Endothelial cell of umbilical vein (primary cell): ENCODE results near the gene AHRR. TPM values are rescaled to one million over a fixed set of nuclear protein-coding genes. Genes with fewer than 3 reads are reported as not detected.
"Not testable (repeated sequence)": the region's sequence is repeated elsewhere in the genome, so short reads cannot be mapped to it uniquely, and the experiment has no call there.

ENCODE experiments used
- BruUV-seq: library from RNA; stranded (reverse); fragments of 400-500 nt; replicated peaks from 2 replicates; lab custom pipeline; 2021; lab: Mats Ljungman, UMichigan
- CTCF ChIA-PET: fragments of 300-600, 350-600 bp; sonication (Branson Sonifier 250); formaldehyde crosslinking; loops from one replicate; lab custom pipeline; 2021; ENCODE audit warnings: antibody characterized with exemption, inconsistent platforms; lab: Charles Lee
- POLR2A ChIA-PET: fragments of 300-600, 350-600 bp; sonication (Branson Sonifier 250); formaldehyde crosslinking; loops from one replicate; lab custom pipeline; 2021; ENCODE audit warnings: antibody characterized with exemption, inconsistent platforms; lab: Charles Lee
- DNase-seq: peaks from one replicate; pipeline ENCODE4 v3.0.0-alpha.2; 2011; ENCODE audit warnings: low read depth, low spot score
- FAIRE-seq: peaks from 2 replicates; lab custom pipeline; 2011; peaks lifted over from hg19 to GRCh38; lab: Jason Lieb, UNC
- H2AFZ ChIP-seq: 2 replicates; pipeline ENCODE4 v1.6.0; 2012; ENCODE audit warnings: low read depth, low read length, control low read depth, inconsistent platforms
- H3K27ac ChIP-seq: 2 replicates; pipeline ENCODE4 v1.5.1; 2011; ENCODE audit warnings: low read depth, mild to moderate bottlenecking, control low read depth, low read length, moderate library complexity; ENCODE audit not compliant: insufficient read depth
- H3K27me3 ChIP-seq, 2 experiments: 2 replicates each; pipeline versions ENCODE4 v1.6.0 to v1.6.1; 2011; ENCODE audit warnings: low read length in 2 of 2, mixed read lengths in 1 of 2; ENCODE audit not compliant: control insufficient read depth in 2 of 2, insufficient read depth in 2 of 2
- H3K36me3 ChIP-seq, 2 experiments: 2 replicates in 1 of 2; 3 replicates in 1 of 2; pipeline ENCODE4 v1.5.1; 2011; ENCODE audit warnings: low read length in 2 of 2, mild to moderate bottlenecking in 1 of 2, moderate library complexity in 1 of 2; ENCODE audit not compliant: control insufficient read depth in 2 of 2, insufficient read depth in 2 of 2; ENCODE audit errors: extremely low read depth in 1 of 2
- H3K4me1 ChIP-seq: 3 replicates; pipeline ENCODE4 v1.5.1; 2011; ENCODE audit warnings: mild to moderate bottlenecking, low read length; ENCODE audit not compliant: control insufficient read depth, insufficient read depth; ENCODE audit errors: extremely low read depth
- H3K4me2 ChIP-seq: 2 replicates; pipeline ENCODE4 v1.6.1; 2011; ENCODE audit warnings: low read length, control low read depth, mixed read lengths; ENCODE audit not compliant: insufficient read depth
- H3K4me3 ChIP-seq, 3 experiments: fragments of 200-600 bp in 1 of 3; sonication (generic), shearing (Covaris generic) in 1 of 3; replicated peaks in 1 of 3; 2 replicates each; pipeline ENCODE4 v1.5.1; 2011 to 2016; ENCODE audit warnings: control low read depth in 3 of 3, low read length in 3 of 3, mild to moderate bottlenecking in 2 of 3, inconsistent platforms in 1 of 3, low read depth in 1 of 3, moderate library complexity in 1 of 3; ENCODE audit not compliant: insufficient read depth in 1 of 3
- H3K79me2 ChIP-seq: 2 replicates; pipeline ENCODE4 v1.6.0; 2012; ENCODE audit warnings: low read length, inconsistent platforms; ENCODE audit not compliant: control insufficient read depth, insufficient read depth
- H3K9ac ChIP-seq: replicated peaks from 2 replicates; pipeline ENCODE3; 2011; ENCODE audit warnings: low read length, control low read depth; ENCODE audit not compliant: insufficient read depth; ENCODE audit errors: extremely low read depth
- H3K9me1 ChIP-seq: replicated peaks from 3 replicates; pipeline ENCODE4 v1.6.0; 2011; ENCODE audit warnings: mild to moderate bottlenecking, low read length; ENCODE audit not compliant: control insufficient read depth, insufficient read depth; ENCODE audit errors: extremely low read depth
- H3K9me3 ChIP-seq: replicated peaks from 2 replicates; pipeline ENCODE4 v1.5.1; 2012; ENCODE audit warnings: low read length, inconsistent platforms; ENCODE audit not compliant: control insufficient read depth, insufficient read depth
- H4K20me1 ChIP-seq: replicated peaks from 2 replicates; pipeline ENCODE3; 2011; ENCODE audit warnings: mild to moderate bottlenecking, low read length; ENCODE audit not compliant: control insufficient read depth, insufficient read depth; ENCODE audit errors: extremely low read depth
- dilution Hi-C: fragments of 300-500 bp; cut with MboI; formaldehyde crosslinking; loops from one replicate; pipeline ENCODE4 v1.15.0; 2019; ENCODE audit warnings: low sequenced_read_pairs; ENCODE audit not compliant: extremely low pct_ligation_motif_present
- intact Hi-C: fragments of 100-400 bp; cut with micrococcal nuclease; formaldehyde crosslinking; loops from one replicate; pipeline ENCODE4 v1.10.0; 2022
- polyA plus RNA-seq, 4 experiments: library from polyadenylated mRNA; depleted of rRNA in 3 of 4; stranded (reverse) in 3 of 4; unstranded in 1 of 4; fragments of >200 nt; gene quantifications; 2 replicates each; pipeline versions ENCODE4 v1.2.1 to v1.2.3, GENCODE V29; 2011 to 2012; ENCODE audit warnings: missing spikeins in 1 of 4
- total RNA-seq: library from RNA; stranded (reverse); gene quantifications from 2 replicates; pipeline ENCODE4 v1.2.3, GENCODE V29; 2021

AHRR gene
- total and polyA plus RNA-seq, 2 donors (not counting 3 experiments of a cell fraction or from before 2014, with no cell fraction given), result 3.1 to 7.3 TPM

DNA sequence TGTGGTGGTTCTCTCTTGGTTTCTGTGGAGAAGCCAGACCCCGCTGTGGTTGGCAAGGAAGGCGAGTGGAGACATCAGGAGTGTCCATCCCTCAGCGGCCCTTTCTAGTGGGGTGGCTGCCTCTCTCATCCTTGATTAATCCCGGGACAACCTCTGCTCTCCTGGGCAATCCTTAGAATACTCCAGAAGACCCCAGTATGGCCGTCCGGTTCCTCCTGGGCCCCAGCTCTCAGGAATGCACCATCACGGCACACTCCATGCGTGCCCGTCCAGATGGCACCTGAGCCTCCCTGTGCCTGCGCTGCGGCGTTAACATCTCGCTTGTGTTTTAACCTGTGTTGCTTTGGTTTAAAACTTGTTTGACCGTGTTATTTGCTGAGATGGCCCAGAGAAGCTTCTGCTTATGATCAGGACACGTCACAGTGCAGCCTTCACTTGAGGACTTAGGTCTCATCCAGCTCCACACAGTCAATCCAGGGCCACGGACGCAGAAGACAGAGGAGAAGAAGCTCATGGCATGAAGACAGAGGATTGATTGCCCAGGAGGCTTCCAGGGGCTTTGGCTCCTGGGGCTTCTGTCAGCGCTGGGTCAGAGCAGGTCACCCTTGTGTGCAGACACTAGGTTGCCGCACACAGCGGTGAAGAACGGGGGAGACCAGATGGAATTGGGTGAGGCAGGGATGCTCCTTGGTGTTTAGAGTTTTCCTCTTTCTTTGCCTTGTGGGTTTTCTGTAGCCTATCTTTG lies 20.7 kb upstream of the AHRR start:
- BruUV-seq, H3K9ac ChIP-seq, H2AFZ ChIP-seq, POLR2A ChIA-PET, H3K9me1 ChIP-seq, FAIRE-seq, H3K9me3 ChIP-seq, intact Hi-C loops, dilution Hi-C loops, H3K27me3 ChIP-seq, H3K4me2 ChIP-seq, H3K4me3 ChIP-seq, H3K36me3 ChIP-seq, H3K4me1 ChIP-seq, H3K27ac ChIP-seq, DNase-seq, H4K20me1 ChIP-seq, H3K79me2 ChIP-seq: not testable (repeated sequence)
- CTCF ChIA-PET, result interaction anchor here (0.6 kb wide), 1 partner anchor 86 kb away, joined by 3 read pairs; no protein-coding TSS in a partner anchor

DNA sequence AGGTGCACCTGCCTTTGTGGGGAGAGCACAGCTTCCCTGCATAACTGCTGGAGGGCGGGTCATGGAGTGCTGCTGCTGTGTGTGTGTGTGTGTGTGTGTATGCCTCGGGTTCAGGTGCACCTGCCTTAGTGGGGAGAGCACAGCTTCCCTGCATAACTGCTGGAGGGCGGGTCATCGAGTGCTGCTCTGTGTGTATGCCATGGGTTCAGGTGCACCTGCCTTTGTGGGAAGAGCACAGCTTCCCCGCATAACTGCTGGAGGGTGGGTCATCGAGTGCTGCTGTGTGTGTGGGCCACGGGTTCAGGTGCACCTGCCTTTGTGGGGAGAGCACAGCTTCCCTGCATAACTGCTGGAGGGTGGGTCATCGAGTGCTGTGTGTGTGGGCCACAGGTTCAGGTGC lies 19.1 kb upstream of the AHRR start:
- H3K27ac ChIP-seq, FAIRE-seq, BruUV-seq, H2AFZ ChIP-seq, H3K4me3 ChIP-seq, H3K9me3 ChIP-seq, CTCF ChIA-PET, H3K4me1 ChIP-seq, H3K9me1 ChIP-seq, POLR2A ChIA-PET, H3K27me3 ChIP-seq, H3K9ac ChIP-seq, intact Hi-C loops, dilution Hi-C loops, H4K20me1 ChIP-seq, H3K4me2 ChIP-seq, H3K79me2 ChIP-seq, DNase-seq: not testable (repeated sequence)
- peaks cover 0 to 11% of the 10 kb centered on the region in 2 experiments for H3K36me3 ChIP-seq
